Measurements from ENCODE around the gene LRMDA.

DNA sequence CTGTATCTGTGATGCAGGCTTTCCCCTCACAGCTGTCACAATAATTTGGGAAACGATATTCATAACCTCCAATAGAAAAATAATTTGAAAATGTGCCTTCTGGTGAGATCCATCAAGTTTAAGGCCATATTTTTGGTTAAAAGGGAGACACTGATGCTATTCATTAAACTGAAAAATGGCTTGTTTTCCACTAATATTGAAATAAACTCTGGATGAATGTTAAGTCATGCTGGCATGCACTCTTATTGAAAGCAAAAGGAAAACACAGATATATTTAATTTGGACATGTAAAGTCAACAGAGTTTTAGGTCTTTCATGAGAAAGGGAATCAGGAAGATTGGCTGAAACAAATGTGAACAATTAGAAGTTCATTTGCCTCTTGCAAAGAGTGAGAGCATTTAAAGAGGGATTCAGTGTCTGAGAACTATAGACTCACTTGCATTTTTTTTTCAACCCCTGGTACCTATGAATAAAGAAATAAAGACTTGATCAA is 879.2 kb downstream of the LRMDA start:
- TF ChIP-seq CTCF (IDR thresholded peaks at IDR 0.05): no peak
- TF ChIP-seq POLR2A (IDR thresholded peaks at IDR 0.05): no peak
- no peak for TF ChIP-seq POLR2AphosphoS5 (IDR thresholded peaks at IDR 0.05)
